Measurements from ENCODE around the gene ZNF532. TPM values are rescaled to one million over a fixed set of nuclear protein-coding genes. Genes with fewer than 3 reads are reported as not detected.

ZNF532 gene
- total and polyA plus RNA-seq, 4 donors, result 19.3 to 194 (median 113) TPM

DNA sequence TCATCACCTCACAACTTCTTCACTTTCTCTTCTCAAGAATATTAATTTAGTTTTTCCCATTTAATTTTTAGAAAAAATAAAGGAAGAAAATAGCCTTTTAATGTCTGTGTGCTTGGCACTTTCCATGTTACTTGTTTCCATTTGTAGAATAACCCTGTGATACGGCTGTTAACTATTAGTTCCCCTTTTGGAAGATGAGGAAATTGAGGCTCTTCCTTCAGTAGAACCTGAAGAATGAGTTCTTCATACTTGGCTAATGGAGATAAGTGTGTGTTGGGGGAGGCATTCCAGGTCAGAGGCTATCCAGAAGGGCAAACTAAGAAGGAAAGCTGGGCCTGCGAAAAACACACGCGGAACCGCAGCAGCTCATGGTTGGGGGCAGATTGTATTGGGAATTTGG lies 38.3 kb downstream of the ZNF532 start:
- Histone ChIP-seq H3K4me1 (ENCODE audit: control insufficient read depth in 1 of 2, insufficient read depth in 2 of 2, low read length in 2 of 2) (peaks cover 3 to 4% of the 10 kb centered on the region in 2 donors), H3K27ac (ENCODE audit: low read depth in 1 of 2, low read length in 2 of 2) (no peak overlapping the region), H3K36me3 (ENCODE audit: control insufficient read depth in 1 of 2, insufficient read depth in 2 of 2, low read length in 1 of 2) (peaks cover 2 to 3% of the 10 kb centered on the region in 2 donors), H3K9me3 (ENCODE audit: control insufficient read depth, low read length) (no peaks in the 10 kb centered on the region), H3K27me3 (ENCODE audit: control insufficient read depth in 1 of 2, insufficient read depth in 2 of 2, low read length in 1 of 2) (no peaks in the 10 kb centered on the region), H3K4me3 (ENCODE audit: low read length in 2 of 2) (no peak overlapping the region)
- 44 to 52% methylated on average over 5 of the region's 5 CpGs for WGBS, 2 donors
- intact Hi-C loops (cut with DNase I), result no loop called here
- no peak for DNase-seq
- no peak for ATAC-seq (ENCODE audit: low FRiP score)

DNA sequence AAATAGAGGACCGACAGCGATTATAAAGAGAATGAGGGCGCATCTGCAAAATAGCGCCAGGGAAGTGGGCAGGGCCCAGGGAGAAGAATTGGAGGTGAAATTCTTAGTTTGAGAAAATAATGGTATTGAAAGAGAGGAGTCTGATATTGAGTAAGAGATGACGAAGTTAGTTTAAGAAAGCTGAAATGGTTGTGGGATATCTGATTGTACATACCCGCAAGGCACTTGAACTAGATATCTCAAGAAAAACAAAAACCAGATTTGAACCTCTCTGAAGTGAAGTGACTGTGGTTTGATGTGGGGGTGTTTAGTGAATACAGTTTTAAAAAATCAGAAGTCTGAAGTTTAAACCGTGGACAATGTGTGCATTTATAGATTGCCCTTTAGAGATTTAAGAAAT lies 38.9 kb downstream of the ZNF532 start:
- no peak for ATAC-seq (ENCODE audit: low FRiP score)
- intact Hi-C loops (cut with DNase I), result no loop called here
- Histone ChIP-seq H3K36me3 (ENCODE audit: control insufficient read depth in 1 of 2, insufficient read depth in 2 of 2, low read length in 1 of 2) (peaks cover 2 to 3% of the 10 kb centered on the region in 2 donors), H3K9me3 (ENCODE audit: control insufficient read depth, low read length) (no peaks in the 10 kb centered on the region), H3K27me3 (ENCODE audit: control insufficient read depth in 1 of 2, insufficient read depth in 2 of 2, low read length in 1 of 2) (no peaks in the 10 kb centered on the region), H3K4me1 (ENCODE audit: control insufficient read depth in 1 of 2, insufficient read depth in 2 of 2, low read length in 2 of 2) (peaks cover 3 to 4% of the 10 kb centered on the region in 2 donors), H3K4me3 (ENCODE audit: low read length in 2 of 2) (no peak overlapping the region), H3K27ac (ENCODE audit: low read depth in 1 of 2, low read length in 2 of 2) (no peak overlapping the region)
- no peak for DNase-seq
- WGBS, 2 donors, result 70 to 72% methylated on average over 7 of the region's 7 CpGs

DNA sequence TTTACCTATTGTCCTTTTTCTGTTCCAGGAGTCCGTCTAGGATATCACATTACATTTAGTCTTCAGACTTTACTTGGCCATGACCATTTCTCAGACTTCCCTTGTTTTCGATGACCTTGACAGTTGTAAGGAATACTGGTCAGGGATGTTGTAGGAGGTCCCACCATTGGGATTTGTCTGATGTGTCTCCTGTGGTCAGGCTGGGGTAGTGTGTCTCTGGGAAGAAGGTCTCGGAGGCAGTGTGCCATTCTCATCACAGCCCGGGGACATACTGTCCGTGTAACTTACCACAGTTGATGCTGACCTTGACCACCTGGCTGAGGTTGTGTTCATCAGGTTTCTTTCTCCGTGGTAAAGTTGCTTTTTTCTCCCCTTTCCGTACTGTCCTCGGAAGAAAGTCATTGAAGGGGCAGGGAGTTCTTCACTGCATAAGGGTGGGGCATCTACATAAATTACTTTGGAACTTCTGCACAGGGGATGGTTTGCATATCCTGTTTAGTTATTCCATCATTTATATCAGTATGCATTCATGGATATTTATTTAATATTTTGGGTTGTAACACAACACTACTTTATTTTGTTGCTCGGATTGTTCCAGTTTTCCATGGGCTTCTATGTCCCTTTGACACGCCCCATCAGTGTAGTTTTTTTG lies 41.2 kb downstream of the ZNF532 start:
- peaks cover 0 to 3% of the 10 kb centered on the region in 2 donors for H3K36me3 ChIP-seq (ENCODE audit: control insufficient read depth in 1 of 2, insufficient read depth in 2 of 2, low read length in 1 of 2)
- H3K4me3 ChIP-seq (ENCODE audit: low read length in 2 of 2), result no peak overlapping the region
- ATAC-seq (ENCODE audit: low FRiP score), result no peak
- WGBS, 2 donors, result 92 to 94% methylated on average over 10 of the region's 10 CpGs
- no peak overlapping the region for H3K27ac ChIP-seq (ENCODE audit: low read depth in 1 of 2, low read length in 2 of 2)
- no peak for DNase-seq
- no peaks in the 10 kb centered on the region for H3K9me3 ChIP-seq (ENCODE audit: control insufficient read depth, low read length)
- intact Hi-C loops (cut with DNase I), result no loop called here
- no peaks in the 10 kb centered on the region for H3K27me3 ChIP-seq (ENCODE audit: control insufficient read depth in 1 of 2, insufficient read depth in 2 of 2, low read length in 1 of 2)
- peaks cover 0 to 1% of the 10 kb centered on the region in 2 donors for H3K4me1 ChIP-seq (ENCODE audit: control insufficient read depth in 1 of 2, insufficient read depth in 2 of 2, low read length in 2 of 2)

DNA sequence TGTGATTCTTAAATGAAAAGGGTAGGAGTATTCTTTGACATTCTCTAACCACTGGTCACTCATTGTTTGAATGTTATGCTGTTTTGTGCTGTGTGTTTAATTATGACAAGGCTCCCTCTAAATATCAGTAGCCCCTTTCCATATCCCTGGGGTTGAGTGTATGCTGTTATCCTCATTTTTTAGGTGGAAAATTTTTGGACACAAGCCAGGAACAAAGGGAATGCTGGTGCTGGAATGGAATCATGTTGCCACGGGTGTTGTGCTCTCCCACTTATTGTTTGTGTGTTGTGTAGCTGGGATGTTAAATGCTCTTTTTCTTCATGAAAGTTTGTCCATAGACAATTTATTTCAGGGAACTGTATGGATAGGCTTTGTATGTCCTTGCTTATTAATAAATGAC lies 43.3 kb downstream of the ZNF532 start:
- intact Hi-C loops (cut with DNase I), result no loop called here
- WGBS, 2 donors, result 21 to 25% methylated on average over 1 of the region's 1 CpG
- no peak for DNase-seq

DNA sequence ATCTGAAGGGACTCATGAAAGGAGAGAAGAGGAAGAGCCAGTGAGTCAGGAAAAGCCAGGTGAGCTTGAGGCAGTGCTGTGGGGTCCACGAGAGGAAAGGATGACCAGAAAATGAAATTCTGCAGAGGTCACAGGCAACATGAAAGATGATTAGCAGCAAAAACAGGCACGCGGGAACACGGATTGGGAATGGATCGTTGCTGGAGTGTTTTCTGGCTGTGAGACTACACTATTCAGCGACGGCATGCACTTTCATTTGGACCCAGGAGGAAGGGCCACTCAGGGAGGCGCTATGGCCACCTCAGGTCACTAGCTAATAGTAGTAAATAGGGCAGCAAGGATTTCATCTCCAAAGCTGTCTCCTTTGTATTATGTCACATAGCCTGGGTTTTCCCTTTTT lies 44.8 kb downstream of the ZNF532 start:
- WGBS, 2 donors, result 48 to 56% methylated on average over 8 of the region's 8 CpGs
- Histone ChIP-seq H3K9me3 (ENCODE audit: control insufficient read depth, low read length) (no peaks in the 10 kb centered on the region), H3K4me3 (ENCODE audit: low read length in 2 of 2) (no peak overlapping the region), H3K4me1 (ENCODE audit: control insufficient read depth in 1 of 2, insufficient read depth in 2 of 2, low read length in 2 of 2) (no peaks in the 10 kb centered on the region), H3K27ac (ENCODE audit: low read depth in 1 of 2, low read length in 2 of 2) (no peak overlapping the region), H3K27me3 (ENCODE audit: control insufficient read depth in 1 of 2, insufficient read depth in 2 of 2, low read length in 1 of 2) (no peaks in the 10 kb centered on the region), H3K36me3 (ENCODE audit: control insufficient read depth in 1 of 2, insufficient read depth in 2 of 2, low read length in 1 of 2) (peaks cover 0 to 3% of the 10 kb centered on the region in 2 donors)
- ATAC-seq (ENCODE audit: low FRiP score), result no peak
- no peak for DNase-seq
- intact Hi-C loops (cut with DNase I), result no loop called here

More for the DNA sequence above, 43.3 kb downstream of the ZNF532 start:
- peaks cover 0 to 3% of the 10 kb centered on the region in 2 donors for H3K36me3 ChIP-seq (ENCODE audit: control insufficient read depth in 1 of 2, insufficient read depth in 2 of 2, low read length in 1 of 2)
- H3K4me3 ChIP-seq (ENCODE audit: low read length in 2 of 2), result no peak overlapping the region
- ATAC-seq (ENCODE audit: low FRiP score), result no peak
- H3K27ac ChIP-seq (ENCODE audit: low read depth in 1 of 2, low read length in 2 of 2), result peak overlapping the region in 1 of 2 donors; percentile 12
- H3K9me3 ChIP-seq (ENCODE audit: control insufficient read depth, low read length), result no peaks in the 10 kb centered on the region
- no peaks in the 10 kb centered on the region for H3K27me3 ChIP-seq (ENCODE audit: control insufficient read depth in 1 of 2, insufficient read depth in 2 of 2, low read length in 1 of 2)
- no peaks in the 10 kb centered on the region for H3K4me1 ChIP-seq (ENCODE audit: control insufficient read depth in 1 of 2, insufficient read depth in 2 of 2, low read length in 2 of 2)

DNA sequence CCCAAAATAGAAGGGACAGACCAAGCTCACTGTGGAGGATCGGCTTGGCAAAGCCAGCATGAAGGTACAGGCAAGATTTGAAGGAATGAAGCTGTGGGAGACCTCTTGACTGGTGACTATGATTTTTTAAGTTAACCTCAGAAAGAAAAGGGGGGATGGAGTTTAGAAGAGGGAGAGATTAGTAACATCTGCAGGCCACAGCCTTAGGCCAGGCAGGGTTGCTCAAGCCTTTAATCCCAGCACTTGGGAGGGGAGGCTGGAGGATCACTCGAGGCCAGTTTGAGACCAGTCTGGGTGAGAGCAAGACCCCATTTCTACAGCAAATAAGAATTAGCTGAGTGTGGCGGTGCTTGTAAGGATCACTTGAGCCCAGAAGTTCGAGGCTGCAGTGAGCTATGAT lies 46.6 kb downstream of the ZNF532 start:
- intact Hi-C loops (cut with DNase I), result loop anchor here (5.0 kb wide), 2 partner anchors 44 to 81 kb away; no protein-coding TSS in a partner anchor
- WGBS, 2 donors, result 65 to 70% methylated on average over 4 of the region's 4 CpGs
- H3K4me1 ChIP-seq (ENCODE audit: control insufficient read depth in 1 of 2, insufficient read depth in 2 of 2, low read length in 2 of 2), result peaks cover 0 to 2% of the 10 kb centered on the region in 2 donors
- ATAC-seq (ENCODE audit: low FRiP score) (peak; percentile 39), DNase-seq (no peak)
- H3K36me3 ChIP-seq (ENCODE audit: control insufficient read depth in 1 of 2, insufficient read depth in 2 of 2, low read length in 1 of 2), result peaks cover 0 to 2% of the 10 kb centered on the region in 2 donors
- no peak overlapping the region for H3K4me3 ChIP-seq (ENCODE audit: low read length in 2 of 2)
- peak overlapping the region; percentile 72 to 92 for H3K27ac ChIP-seq (ENCODE audit: low read depth in 1 of 2, low read length in 2 of 2)
- no peaks in the 10 kb centered on the region for H3K9me3 ChIP-seq (ENCODE audit: control insufficient read depth, low read length)
- no peaks in the 10 kb centered on the region for H3K27me3 ChIP-seq (ENCODE audit: control insufficient read depth in 1 of 2, insufficient read depth in 2 of 2, low read length in 1 of 2)

DNA sequence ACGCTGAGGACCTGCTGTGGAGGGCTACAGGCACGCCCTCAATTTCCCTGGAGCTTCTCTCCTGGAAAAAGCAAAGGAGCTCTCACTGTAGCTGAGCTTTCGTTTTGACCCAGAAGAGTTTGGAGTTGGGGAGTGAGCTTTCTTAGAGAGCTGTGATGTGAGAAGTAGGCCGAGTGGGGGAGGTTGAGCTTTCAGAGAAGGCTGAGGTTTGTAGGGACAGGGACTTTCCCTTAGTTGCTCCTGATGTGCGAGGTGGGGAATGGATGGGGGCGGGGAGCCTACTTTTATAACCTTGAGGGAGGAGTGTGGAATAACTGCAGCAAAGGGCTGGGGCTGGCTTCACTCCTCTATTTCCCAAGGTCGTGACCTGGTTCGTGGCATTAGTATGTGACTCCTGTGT lies 47.1 kb downstream of the ZNF532 start:
- Histone ChIP-seq H3K9me3 (ENCODE audit: control insufficient read depth, low read length) (no peaks in the 10 kb centered on the region), H3K4me1 (ENCODE audit: control insufficient read depth in 1 of 2, insufficient read depth in 2 of 2, low read length in 2 of 2) (peaks cover 0 to 2% of the 10 kb centered on the region in 2 donors), H3K4me3 (ENCODE audit: low read length in 2 of 2) (no peak overlapping the region), H3K36me3 (ENCODE audit: control insufficient read depth in 1 of 2, insufficient read depth in 2 of 2, low read length in 1 of 2) (no peaks in the 10 kb centered on the region), H3K27ac (ENCODE audit: low read depth in 1 of 2, low read length in 2 of 2) (peak overlapping the region; percentile 72 to 92), H3K27me3 (ENCODE audit: control insufficient read depth in 1 of 2, insufficient read depth in 2 of 2, low read length in 1 of 2) (no peaks in the 10 kb centered on the region)
- intact Hi-C loops (cut with DNase I), result loop anchor here (5.0 kb wide), 2 partner anchors 44 to 81 kb away; no protein-coding TSS in a partner anchor
- ATAC-seq (ENCODE audit: low FRiP score) (peak; percentile 28), DNase-seq (no peak)
- WGBS, 2 donors, result 13 to 16% methylated on average over 8 of the region's 8 CpGs

DNA sequence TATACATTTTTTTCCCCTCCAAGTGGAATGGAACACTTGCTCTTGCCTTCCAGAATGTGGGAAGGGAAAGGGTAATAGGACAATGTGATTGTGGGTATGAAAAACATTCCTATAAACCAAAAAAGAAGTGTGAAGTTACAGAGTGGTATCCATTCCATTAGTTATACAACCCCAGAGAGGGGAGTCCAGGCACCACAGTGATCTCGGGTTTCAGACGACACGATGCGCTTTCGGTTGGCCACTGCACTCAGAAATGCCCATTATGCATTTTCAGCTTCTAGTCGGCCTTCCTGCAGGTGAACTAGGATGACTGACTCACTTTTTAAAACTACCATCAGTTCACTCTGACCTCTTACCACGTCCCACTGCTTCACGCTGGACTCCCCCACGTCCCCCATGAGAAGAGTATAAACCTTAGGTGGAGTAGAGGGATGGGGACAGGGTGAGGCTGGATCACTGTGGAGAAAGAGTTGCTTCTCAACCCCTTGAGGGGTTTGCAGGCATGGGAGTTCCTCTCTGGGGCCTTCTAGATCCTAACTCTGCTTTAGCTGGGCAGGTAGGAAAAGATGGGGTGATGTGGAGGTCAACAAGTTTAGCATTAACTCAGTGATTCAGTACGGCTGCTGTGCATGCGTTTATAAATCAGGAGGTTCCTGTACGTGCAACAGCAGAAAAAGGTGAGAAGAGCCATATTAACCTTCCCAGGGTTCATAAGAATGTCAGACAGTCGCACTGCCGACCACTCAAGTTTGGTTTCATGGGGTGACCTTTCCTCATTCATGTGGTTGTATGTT lies 50.5 kb downstream of the ZNF532 start:
- Histone ChIP-seq H3K4me1 (ENCODE audit: control insufficient read depth in 1 of 2, insufficient read depth in 2 of 2, low read length in 2 of 2) (peaks cover 0 to 2% of the 10 kb centered on the region in 2 donors), H3K9me3 (ENCODE audit: control insufficient read depth, low read length) (no peaks in the 10 kb centered on the region), H3K36me3 (ENCODE audit: control insufficient read depth in 1 of 2, insufficient read depth in 2 of 2, low read length in 1 of 2) (peaks cover 0 to 3% of the 10 kb centered on the region in 2 donors), H3K27ac (ENCODE audit: low read depth in 1 of 2, low read length in 2 of 2) (peak overlapping the region; percentile 79 to 93), H3K27me3 (ENCODE audit: control insufficient read depth in 1 of 2, insufficient read depth in 2 of 2, low read length in 1 of 2) (no peaks in the 10 kb centered on the region), H3K4me3 (ENCODE audit: low read length in 2 of 2) (no peak overlapping the region)
- ATAC-seq (ENCODE audit: low FRiP score) (no peak), DNase-seq (no peak)
- 51 to 58% methylated on average over 14 of the region's 14 CpGs for WGBS, 2 donors
- intact Hi-C loops (cut with DNase I), result no loop called here
